Stimulated activated CD8-positive, alpha-beta memory T cell treated with anti-CD3 and anti-CD28 coated beads, Interleukin-4, amount 100 ng/mL, for 4 hours (primary cell): ENCODE results near the gene RNFT2.

Experiments
- DNase-seq, 2 donors: peaks; one replicate each; pipeline ENCODE4 v3.0.0-alpha.2; 2020; ENCODE audit warnings: low read depth in 2 of 2, low spot score in 1 of 2

RNFT2 gene

DNA sequence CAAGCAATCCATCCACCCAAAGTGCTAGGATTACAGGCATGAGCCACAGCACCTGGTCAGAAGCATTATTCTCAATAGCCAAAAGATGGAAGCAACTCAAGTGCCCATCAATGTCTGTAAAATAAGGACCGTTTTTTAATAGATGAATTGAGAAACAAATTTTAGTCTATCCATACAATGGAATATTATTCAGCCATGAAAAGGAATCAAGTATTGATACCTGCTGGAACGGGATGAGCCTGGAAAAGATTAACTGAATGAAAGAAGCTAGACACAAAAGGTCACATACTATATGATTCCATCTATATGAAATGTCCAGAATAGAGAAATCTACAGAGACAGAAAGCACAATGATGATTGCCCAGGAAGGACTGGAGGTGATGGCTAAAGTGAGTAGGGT, 163.5 kb downstream of the RNFT2 start:
- DNase-seq: no peak
